T47D (cell line): ENCODE results near the gene FTCD.
A peak's percentile ranks its signal among the peaks of the same experiment; 100 is the strongest.

Experiments used
- DNase-seq, 2 experiments: peaks; one replicate each; pipeline versions ENCODE4 v3.0.0 to v3.0.0-alpha.2; 2011 to 2012; ENCODE audit warnings: low read depth in 1 of 2, low spot score in 1 of 2
- JUND ChIP-seq: IDR thresholded peaks from 2 replicates; pipeline ENCODE4 v1.6.1; 2012; ENCODE audit warnings: low read depth
- in situ Hi-C: cut with HindIII; loops from 2 replicates; pipeline ENCODE4 v1.10.0; 2016; ENCODE audit warnings: low sequenced_read_pairs, low pct_unique_long_range_greater_than_20kb

The FTCD gene

DNA sequence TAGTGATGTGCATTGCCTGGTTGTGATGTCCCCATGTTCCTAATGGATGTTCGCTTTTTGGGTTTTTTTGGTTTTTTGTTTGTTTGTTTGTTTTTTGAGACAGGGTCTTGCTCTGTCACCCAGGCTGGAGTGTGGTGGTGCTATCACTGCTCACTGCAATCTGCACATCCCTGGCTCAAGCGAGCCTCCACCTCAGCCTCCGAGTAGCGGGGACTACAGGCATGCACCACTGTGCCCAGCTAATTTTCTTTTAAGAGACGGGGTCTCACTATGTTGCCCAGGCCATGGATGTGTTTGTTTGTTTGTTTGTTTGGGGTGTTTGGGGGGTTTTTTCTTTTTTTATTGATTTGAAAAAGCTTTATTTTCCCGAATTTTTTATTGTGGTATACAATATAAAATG is 55.4 kb downstream of the FTCD start:
- in situ Hi-C loops, result no loop called here
- no peak for DNase-seq
- no peak for TF ChIP-seq JUND

DNA sequence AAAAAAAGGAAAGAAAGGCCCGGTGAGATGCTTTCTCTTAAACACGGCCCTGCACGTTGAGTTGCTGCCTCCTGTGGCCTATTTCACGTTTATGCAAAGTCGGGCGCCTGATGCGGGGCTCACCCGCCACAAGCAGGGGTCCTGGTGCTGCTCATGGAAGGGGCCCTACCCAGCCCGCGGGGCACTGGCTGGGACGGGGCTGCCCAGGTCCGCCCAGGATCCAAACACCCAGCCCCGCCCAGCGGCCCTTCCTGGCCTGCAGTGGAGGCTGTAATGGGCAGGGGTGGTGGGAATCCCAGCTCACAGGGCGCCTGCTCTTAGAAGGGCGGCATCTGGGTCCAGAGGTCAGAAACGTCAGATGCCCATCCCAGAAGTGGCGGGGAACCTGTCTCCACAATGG is 55.9 kb downstream of the FTCD start:
- DNase-seq, result no peak
- in situ Hi-C loops, result no loop called here
- no peak for TF ChIP-seq JUND

DNA sequence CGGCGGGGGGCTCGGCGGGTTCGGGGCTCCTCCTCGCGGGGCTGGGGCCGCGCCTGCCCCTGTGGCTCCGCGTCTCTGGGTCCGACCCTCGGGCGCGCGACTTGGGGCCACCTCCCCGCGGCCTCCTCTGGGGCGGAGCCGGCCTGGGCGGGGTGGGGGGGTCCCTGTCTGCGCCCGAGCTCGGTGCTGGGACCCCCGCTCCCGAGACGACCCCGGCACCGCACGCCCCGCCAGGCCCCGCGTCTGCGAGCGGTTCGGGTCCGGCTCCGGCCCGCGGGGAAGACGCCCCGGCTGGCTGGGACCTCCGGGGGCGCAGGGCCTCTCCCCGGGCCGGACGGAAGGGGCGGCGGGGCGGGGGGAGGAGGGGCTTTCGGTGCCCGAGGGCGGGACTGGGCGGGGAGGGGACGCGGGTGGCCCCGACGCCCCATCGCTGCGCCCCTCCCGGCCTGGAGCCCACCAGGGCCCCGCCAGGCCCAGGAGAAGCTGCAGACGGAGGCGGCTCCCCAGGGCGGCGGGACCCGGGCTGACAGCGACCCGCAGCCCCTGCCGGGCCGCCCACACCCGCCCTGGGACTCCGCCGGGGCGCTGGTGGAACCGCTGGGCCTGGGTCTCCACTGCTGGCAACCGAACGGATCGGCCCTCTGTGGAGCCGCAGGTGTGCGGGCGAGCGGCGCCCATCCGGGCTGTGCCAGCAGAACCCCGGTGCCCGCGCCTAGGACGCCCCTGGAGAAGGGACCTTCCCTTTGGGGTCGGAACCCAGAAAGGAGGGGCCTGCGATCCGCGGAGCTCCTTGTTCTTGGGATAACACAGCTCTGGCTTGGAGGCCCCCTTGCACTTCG is 56.9 kb downstream of the FTCD start:
- in situ Hi-C loops, result no loop called here
- no peak for TF ChIP-seq JUND
- no peak for DNase-seq

DNA sequence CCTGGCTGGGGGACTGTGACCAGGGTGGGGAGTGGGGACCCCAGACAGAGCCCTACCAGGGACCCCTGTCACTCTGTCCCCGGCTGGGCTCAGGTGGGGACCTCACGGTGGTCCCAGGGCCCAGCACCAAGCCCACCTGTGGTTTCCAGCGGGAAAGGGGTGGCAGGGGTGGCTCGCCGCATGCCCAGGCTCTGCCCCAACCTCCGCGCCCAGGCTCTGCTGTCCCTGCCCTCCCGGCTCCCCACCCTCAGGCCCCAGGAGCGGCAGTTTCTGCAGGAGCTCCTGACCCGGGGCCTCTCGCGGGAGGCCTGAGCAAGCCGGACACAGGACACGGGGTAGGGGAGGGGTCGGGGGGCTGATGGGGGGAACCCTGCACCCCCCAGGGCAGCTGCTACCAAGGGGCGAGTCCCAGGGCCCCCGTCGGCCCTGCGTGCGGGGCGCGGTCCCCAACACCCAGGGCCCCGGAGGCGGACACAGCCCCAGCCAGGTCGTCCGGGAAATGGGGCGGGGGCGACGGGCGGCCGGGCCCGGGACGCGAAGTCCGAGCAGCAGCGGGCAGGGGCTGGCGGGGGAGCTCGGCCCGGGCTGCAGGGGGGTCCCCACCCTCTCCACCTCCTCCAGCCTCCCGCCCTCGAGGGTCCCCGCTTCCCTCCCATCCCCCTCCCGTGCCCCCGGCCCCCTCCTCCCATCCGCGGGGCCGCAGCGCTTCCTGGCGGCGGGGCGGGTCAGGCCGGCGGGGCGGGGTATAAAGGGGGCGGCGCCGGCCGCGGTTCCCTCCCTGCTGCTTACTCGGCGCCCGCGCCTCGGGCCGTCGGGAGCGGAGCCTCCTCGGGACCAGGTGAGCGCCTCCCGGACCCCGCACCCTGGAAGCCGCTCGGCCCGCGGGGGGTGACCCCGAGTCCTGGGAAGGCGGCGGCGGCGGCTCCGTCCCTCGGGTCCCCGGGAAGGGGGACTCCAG is 57.8 kb downstream of the FTCD start, which contains the start of gene COL6A2:
Gene COL6A2, plus strand, starts transcription at position 777 of the 958 bp plus-strand sequence.
- no peak for TF ChIP-seq JUND
- peak; percentile 49 to 80 for DNase-seq

DNA sequence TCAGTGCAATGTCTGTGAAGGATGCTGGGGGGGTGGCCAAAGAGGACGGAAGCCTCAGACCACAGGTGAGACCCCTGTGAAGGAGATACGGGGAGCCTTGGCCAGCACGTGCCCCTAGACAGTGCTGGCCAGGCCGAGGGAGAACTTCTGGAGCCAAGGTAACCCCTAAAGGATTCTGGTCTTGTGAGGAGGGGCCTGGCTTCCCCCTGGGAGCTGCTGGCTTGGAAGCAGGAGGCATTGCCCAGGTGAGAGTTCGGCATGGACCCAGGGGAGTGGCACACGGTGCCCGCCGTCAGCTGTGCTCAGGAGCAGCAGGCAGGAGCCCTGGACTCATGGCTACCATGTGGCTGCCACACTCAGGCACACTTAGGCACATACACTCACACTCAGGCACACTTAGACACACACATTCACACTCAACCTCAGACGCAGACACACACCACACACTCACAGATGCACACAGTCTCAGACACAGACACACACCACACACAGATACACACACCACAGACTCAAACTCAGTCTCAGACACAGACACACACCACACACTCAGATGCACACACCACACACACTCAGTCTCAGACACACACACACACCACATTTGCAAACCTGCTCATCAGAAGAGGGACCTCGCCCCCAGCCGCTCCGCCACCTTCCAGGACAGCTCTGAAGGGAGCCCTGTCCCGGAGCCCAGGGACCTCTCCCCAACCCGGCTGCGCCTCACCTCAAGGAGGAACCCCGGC is 58.6 kb downstream of the FTCD start:
- no peak for TF ChIP-seq JUND
- DNase-seq, result no peak
- in situ Hi-C loops, result no loop called here

More for the DNA sequence above, 57.8 kb downstream of the FTCD start, which contains the start of gene COL6A2:
- in situ Hi-C loops, result no loop called here

DNA sequence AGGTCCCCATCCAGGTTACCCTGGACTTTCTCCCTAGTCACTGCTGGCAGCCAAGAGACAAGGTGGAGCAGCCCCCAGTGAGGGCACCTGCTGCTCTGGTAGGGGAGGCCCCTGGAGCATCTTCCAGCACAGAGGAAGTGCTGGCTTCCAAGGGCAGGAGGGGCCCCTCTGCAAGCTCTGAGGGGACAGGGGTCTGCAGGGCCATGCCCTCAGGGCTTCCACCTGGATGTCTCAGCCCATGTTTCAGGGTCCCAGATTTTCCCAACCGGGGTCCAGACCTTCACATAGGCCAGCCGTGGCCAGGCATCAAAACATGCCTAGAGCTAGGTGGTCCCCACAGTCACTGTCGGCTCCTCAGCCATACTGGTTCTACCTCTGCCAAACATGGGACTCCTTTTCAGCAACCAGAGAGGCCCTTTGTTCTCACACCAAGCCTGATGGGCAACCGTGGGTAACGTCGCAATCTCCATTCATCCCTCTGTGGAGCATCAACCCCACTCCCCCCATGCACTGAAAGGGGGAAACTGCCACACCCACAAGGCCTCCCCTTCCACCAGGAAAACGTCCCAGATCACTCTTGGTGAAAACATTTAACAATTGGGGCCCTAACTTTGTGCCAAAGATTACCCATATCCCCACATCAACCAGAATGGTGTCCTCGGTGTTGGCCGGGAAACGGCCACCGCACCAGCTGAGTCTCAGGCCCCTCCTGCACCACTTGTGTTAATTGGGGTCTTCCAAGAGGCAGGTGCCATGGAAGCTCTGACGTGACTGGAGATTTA is 59.4 kb downstream of the FTCD start:
- TF ChIP-seq JUND, result no peak
- DNase-seq, result no peak
- in situ Hi-C loops, result no loop called here

DNA sequence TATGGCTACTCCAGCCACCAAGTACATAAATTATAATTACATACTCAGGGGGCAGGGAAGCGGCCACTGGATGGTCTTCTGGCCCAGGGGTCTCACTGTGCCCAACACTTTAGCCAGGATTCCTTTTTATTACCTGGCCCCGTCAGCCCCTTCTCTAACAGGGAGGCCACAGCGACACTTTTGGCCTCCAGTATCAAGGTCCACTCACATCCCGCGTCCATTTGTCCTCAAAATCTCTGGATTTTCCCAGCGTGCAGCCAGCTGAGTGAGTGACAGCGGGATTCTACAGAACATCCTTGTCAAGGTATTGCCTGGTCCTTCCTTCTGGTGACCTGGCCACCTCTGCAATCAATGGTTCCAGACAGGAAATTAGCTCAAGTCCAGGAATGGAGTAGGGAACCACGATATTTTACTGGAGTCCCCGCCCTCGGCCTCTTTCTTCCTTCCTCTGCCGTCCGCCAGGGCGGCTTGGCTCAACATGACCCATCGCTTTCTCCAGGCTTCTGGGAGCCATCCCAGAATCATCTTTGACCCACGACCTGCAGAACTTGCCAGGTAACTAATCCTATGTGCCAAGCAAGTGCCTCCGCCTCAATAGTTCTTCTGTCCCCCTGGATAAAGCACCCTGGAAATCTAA is 60.2 kb downstream of the FTCD start:
- no peak for TF ChIP-seq JUND
- in situ Hi-C loops, result no loop called here
- DNase-seq, result no peak

DNA sequence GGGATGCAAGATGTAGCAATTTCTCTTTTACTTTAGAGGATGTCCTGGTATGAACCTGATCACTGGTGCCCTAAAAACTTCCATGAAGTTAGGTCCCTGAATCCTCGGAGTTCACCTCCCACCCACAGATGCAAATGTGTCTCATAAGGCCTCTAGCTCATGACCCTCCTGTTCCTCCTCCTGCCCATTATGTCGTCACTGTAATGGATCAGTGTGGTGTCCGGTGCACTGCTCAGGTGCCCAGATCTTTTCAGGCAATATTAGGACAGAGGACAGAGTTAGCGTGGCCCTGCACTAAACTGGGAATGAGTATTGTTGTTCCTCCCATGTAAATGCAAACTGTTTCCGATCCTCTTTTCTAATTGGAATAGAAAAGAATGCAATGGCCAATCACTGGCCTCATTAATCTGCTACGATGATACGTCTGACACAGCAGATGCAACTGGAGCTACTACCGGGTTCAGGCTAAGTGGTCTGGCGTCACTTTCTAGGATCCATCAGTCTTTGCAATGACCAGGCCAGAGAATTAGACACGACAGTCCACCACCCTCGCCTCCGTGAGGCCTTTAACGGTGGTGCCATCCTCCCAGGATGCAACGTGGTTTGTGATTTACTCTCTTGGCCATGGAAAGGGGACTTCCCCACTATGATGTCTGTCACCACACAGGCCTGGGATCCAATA is 60.8 kb downstream of the FTCD start:
- DNase-seq, result no peak
- in situ Hi-C loops, result no loop called here
- TF ChIP-seq JUND, result no peak

DNA sequence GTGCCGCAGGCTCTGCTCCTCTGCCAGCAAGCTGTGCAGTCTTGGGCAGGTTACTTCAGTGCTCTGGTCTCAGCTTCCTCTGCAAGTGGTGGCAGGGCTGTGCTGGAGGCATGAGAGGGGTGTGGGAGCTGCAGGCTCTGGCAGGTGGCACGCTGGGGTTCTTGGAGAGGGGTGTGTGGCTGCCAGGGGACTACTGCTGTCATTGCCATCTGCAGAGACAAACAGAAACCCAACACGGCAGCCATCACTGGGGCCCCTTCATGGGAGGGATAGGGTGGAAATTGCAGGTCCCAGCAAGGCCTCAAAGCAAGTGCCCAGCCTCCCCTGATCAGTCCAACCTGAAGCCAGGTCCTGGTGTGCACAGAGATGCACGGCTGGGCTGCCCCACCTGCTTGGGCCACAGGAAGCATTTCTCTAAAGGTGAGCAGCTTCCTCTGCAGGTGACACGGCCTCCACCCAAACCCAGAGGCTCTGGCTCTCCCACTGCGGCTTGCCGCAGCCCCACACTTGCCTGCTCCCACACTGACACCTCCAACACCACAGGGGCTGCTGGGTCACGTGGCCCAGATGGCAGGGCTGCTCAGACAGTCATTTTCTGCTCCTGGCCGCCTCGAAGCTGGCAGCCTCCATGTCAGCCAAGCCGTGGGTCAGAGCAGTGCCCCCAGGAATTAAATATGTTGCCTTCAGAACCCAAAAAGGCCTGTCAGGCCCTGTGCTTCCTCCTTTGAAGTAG is 61.5 kb downstream of the FTCD start:
- TF ChIP-seq JUND, result no peak
- in situ Hi-C loops, result no loop called here
- no peak for DNase-seq
